Measurements from ENCODE around the gene PCAT7.

PCAT7 gene

DNA sequence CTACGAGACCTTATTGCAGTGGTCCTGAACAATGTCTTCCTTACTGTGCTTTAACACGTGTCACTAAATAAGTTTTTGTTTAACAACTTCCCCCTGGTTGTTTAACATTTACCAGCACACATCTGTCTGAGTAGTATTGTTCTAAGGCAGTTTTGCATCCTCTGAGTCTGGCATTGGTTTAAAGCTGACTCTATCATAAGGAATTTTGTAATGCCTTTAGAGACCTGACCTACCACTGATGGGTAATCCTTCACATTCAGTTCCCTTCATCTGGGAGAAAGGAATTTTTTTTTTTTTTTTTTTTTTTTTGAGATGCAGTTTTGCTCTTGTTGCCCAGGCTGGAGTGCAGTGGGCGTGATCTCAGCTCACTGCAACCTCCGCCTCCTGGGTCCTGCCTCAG, 20.0 kb upstream of the PCAT7 start (continued):
- TF ChIP-seq, protein P1, sequence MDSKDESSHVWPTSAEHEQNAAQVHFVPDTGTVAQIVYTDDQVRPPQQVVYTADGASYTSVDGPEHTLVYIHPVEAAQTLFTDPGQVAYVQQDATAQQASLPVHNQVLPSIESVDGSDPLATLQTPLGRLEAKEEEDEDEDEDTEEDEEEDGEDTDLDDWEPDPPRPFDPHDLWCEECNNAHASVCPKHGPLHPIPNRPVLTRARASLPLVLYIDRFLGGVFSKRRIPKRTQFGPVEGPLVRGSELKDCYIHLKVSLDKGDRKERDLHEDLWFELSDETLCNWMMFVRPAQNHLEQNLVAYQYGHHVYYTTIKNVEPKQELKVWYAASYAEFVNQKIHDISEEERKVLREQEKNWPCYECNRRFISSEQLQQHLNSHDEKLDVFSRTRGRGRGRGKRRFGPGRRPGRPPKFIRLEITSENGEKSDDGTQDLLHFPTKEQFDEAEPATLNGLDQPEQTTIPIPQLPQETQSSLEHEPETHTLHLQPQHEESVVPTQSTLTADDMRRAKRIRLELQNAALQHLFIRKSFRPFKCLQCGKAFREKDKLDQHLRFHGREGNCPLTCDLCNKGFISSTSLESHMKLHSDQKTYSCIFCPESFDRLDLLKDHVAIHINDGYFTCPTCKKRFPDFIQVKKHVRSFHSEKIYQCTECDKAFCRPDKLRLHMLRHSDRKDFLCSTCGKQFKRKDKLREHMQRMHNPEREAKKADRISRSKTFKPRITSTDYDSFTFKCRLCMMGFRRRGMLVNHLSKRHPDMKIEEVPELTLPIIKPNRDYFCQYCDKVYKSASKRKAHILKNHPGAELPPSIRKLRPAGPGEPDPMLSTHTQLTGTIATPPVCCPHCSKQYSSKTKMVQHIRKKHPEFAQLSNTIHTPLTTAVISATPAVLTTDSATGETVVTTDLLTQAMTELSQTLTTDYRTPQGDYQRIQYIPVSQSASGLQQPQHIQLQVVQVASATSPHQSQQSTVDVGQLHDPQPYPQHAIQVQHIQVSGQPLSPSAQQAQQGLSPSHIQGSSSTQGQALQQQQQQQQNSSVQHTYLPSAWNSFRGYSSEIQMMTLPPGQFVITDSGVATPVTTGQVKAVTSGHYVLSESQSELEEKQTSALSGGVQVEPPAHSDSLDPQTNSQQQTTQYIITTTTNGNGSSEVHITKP (tag by site-specific recombination; IDR thresholded peaks at IDR 0.05) = no peak
- TF ChIP-seq GLIS1 (tag by site-specific recombination; IDR thresholded peaks at IDR 0.05) (no peak), ZNF521 (tag by site-specific recombination; IDR thresholded peaks at IDR 0.05) (no peak), ZSCAN23 (tag by site-specific recombination; IDR thresholded peaks at IDR 0.05) (no peak), ZNF626 (tag by site-specific recombination; IDR thresholded peaks at IDR 0.05) (no peak), ZNF600 (tag by site-specific recombination; IDR thresholded peaks at IDR 0.05) (no peak), MZF1 (tag by site-specific recombination; IDR thresholded peaks at IDR 0.05; ENCODE audit: borderline replicate concordance) (no peak)
- TF ChIP-seq, protein P2, sequence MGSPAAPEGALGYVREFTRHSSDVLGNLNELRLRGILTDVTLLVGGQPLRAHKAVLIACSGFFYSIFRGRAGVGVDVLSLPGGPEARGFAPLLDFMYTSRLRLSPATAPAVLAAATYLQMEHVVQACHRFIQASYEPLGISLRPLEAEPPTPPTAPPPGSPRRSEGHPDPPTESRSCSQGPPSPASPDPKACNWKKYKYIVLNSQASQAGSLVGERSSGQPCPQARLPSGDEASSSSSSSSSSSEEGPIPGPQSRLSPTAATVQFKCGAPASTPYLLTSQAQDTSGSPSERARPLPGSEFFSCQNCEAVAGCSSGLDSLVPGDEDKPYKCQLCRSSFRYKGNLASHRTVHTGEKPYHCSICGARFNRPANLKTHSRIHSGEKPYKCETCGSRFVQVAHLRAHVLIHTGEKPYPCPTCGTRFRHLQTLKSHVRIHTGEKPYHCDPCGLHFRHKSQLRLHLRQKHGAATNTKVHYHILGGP (tag by site-specific recombination; IDR thresholded peaks at IDR 0.05) = no peak

DNA sequence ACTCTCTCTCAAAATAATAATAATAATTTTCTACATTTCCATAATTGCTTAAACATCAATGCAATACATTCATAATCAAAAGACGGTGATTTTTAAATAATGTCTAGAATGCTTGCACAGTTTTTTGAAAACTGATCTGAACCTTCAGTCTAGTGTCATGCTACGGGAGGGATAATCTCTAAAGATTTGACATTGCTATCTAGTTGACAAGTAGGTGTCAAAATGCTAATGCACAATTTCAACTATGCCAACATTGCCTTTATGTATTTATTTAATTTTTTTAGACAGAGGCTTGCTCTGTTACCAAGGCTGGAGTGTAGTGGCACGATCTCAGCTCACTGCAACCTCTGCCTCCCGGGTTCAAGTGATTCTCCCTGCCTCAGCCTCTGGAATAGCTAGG, 16.0 kb upstream of the PCAT7 start:
- Histone ChIP-seq H3K9me3 (ENCODE audit: control insufficient read depth, insufficient read depth, low read depth, low read length) (no peaks in the 10 kb centered on the region), H3K4me3 (ENCODE audit: low read depth, low read length) (no peak overlapping the region), H3K27ac (ENCODE audit: extremely low read depth, low read depth, low read length) (no peak overlapping the region), H3K4me1 (ENCODE audit: control insufficient read depth, insufficient read depth, low read length) (no peaks in the 10 kb centered on the region), H3K36me3 (ENCODE audit: control insufficient read depth in 2 of 2, insufficient read depth in 1 of 2, low read length in 2 of 2) (no peaks in the 10 kb centered on the region)
- ChIA-PET CTCF (no interaction called here), POLR2A (interaction anchor here (0.7 kb wide), 1 partner anchor 162 kb away, joined by 7 read pairs; no protein-coding TSS in a partner anchor)
- no peak for TF ChIP-seq ZNF37A (tag by site-specific recombination; IDR thresholded peaks at IDR 0.05)
- TF ChIP-seq ZNF548 (tag by site-specific recombination; IDR thresholded peaks at IDR 0.05) = no peak
- no peak for TF ChIP-seq ZIC2 (tag by site-specific recombination; IDR thresholded peaks at IDR 0.05)
- TF ChIP-seq BCL11A (tag by site-specific recombination; IDR thresholded peaks at IDR 0.05; ENCODE audit: low read depth) = no peak
- no peak for TF ChIP-seq GFI1B (tag by site-specific recombination; IDR thresholded peaks at IDR 0.05)
- no peak for TF ChIP-seq SCRT1 (tag by site-specific recombination; IDR thresholded peaks at IDR 0.05; ENCODE audit: borderline replicate concordance)
- no peak for TF ChIP-seq ZBTB48 (tag by site-specific recombination; IDR thresholded peaks at IDR 0.05)
- TF ChIP-seq, protein P3, sequence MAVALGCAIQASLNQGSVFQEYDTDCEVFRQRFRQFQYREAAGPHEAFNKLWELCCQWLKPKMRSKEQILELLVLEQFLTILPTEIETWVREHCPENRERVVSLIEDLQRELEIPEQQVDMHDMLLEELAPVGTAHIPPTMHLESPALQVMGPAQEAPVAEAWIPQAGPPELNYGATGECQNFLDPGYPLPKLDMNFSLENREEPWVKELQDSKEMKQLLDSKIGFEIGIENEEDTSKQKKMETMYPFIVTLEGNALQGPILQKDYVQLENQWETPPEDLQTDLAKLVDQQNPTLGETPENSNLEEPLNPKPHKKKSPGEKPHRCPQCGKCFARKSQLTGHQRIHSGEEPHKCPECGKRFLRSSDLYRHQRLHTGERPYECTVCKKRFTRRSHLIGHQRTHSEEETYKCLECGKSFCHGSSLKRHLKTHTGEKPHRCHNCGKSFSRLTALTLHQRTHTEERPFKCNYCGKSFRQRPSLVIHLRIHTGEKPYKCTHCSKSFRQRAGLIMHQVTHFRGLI (tag by site-specific recombination; IDR thresholded peaks at IDR 0.05) = no peak
- TF ChIP-seq ZNF560 (tag by site-specific recombination; IDR thresholded peaks at IDR 0.05; ENCODE audit: borderline replicate concordance) = no peak
- TF ChIP-seq ZFP41 (tag by site-specific recombination; IDR thresholded peaks at IDR 0.05; ENCODE audit: borderline replicate concordance) = no peak
- TF ChIP-seq, protein P4, sequence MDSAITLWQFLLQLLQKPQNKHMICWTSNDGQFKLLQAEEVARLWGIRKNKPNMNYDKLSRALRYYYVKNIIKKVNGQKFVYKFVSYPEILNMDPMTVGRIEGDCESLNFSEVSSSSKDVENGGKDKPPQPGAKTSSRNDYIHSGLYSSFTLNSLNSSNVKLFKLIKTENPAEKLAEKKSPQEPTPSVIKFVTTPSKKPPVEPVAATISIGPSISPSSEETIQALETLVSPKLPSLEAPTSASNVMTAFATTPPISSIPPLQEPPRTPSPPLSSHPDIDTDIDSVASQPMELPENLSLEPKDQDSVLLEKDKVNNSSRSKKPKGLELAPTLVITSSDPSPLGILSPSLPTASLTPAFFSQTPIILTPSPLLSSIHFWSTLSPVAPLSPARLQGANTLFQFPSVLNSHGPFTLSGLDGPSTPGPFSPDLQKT (IDR thresholded peaks at IDR 0.05; ENCODE audit: borderline replicate concordance, low read depth, low read length) = no peak
- no peak for TF ChIP-seq ZBTB7A (tag by site-specific recombination; IDR thresholded peaks at IDR 0.05; ENCODE audit: low read depth)
- TF ChIP-seq, protein P5, sequence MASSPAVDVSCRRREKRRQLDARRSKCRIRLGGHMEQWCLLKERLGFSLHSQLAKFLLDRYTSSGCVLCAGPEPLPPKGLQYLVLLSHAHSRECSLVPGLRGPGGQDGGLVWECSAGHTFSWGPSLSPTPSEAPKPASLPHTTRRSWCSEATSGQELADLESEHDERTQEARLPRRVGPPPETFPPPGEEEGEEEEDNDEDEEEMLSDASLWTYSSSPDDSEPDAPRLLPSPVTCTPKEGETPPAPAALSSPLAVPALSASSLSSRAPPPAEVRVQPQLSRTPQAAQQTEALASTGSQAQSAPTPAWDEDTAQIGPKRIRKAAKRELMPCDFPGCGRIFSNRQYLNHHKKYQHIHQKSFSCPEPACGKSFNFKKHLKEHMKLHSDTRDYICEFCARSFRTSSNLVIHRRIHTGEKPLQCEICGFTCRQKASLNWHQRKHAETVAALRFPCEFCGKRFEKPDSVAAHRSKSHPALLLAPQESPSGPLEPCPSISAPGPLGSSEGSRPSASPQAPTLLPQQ (tag by site-specific recombination; IDR thresholded peaks at IDR 0.05) = no peak
- no peak for TF ChIP-seq ZFHX2 (tag by site-specific recombination; conservative IDR thresholded peaks at IDR 0.05)
- TF ChIP-seq ZNF155 (tag by site-specific recombination; IDR thresholded peaks at IDR 0.05) = no peak
- no peak for TF ChIP-seq ZNF138 (tag by site-specific recombination; IDR thresholded peaks at IDR 0.05; ENCODE audit: borderline replicate concordance)
- no peak for TF ChIP-seq ZNF558 (tag by site-specific recombination; IDR thresholded peaks at IDR 0.05)
- no peak for TF ChIP-seq EGR2 (tag by site-specific recombination; IDR thresholded peaks at IDR 0.05; ENCODE audit: low read depth)

All from HEK293 (cell line).